Thoracic aorta (tissue), 2 donors: ENCODE data around the gene RNF115. TPM values are rescaled to one million over a fixed set of nuclear protein-coding genes. Genes with fewer than 3 reads are reported as not detected.

Source experiments
- ATAC-seq: fragments of 150-250 bp; one replicate; pipeline ENCODE4 v1.8.0; 2017; ENCODE audit warnings: low read depth; ENCODE audit not compliant: insufficient number of reproducible peaks, low FRiP score
- DNase-seq: peaks from one replicate; pipeline ENCODE4 v3.0.0-alpha.2; 2020; ENCODE audit warnings: low spot score
- H3K27ac ChIP-seq, 2 donors: fragments of 200-600 bp; sonication (generic); 1 replicate in 1 of 2; 2 replicates in 1 of 2; pipeline ENCODE4 v1.5.1; 2016; ENCODE audit warnings: mild to moderate bottlenecking in 2 of 2, moderate library complexity in 2 of 2
- H3K27me3 ChIP-seq: fragments of 200-600 bp; sonication (generic); replicated peaks from 2 replicates; pipeline ENCODE4 v1.6.0; 2016; ENCODE audit warnings: mild to moderate bottlenecking; ENCODE audit not compliant: insufficient read depth
- H3K36me3 ChIP-seq: fragments of 200-600 bp; sonication (generic); one replicate; pipeline ENCODE4 v1.5.1; 2016
- H3K4me1 ChIP-seq, 2 donors: fragments of 200-600 bp; sonication (generic); 1 replicate in 1 of 2; 2 replicates in 1 of 2; pipeline versions ENCODE4 v1.5.1 to v1.6.0; 2016; ENCODE audit warnings: low read depth in 2 of 2, mild to moderate bottlenecking in 1 of 2; ENCODE audit not compliant: control insufficient read depth in 1 of 2
- H3K4me3 ChIP-seq: fragments of 200-600 bp; sonication (generic); 2 replicates; pipeline ENCODE4 v1.5.1; 2016; ENCODE audit warnings: mild to moderate bottlenecking
- H3K9me3 ChIP-seq: fragments of 200-600 bp; sonication (generic); 2 replicates; pipeline ENCODE4 v1.5.1; 2016
- total RNA-seq, 2 donors: library from RNA; depleted of rRNA; stranded (reverse); fragments of >200 nt; gene quantifications; one replicate each; pipeline versions ENCODE4 v1.1.0 to v1.2.3, GENCODE V29; 2016
- TF ChIP-seq, protein P1 (sequence below): fragments of 200-600 bp; sonication (generic); IDR thresholded peaks from one replicate; pipeline ENCODE4 v1.5.1; 2019; ENCODE audit warnings: antibody characterized with exemption

RNF115 gene
- total RNA-seq, 2 donors from 2014 or later, result 52.7 to 60.4 TPM

DNA sequence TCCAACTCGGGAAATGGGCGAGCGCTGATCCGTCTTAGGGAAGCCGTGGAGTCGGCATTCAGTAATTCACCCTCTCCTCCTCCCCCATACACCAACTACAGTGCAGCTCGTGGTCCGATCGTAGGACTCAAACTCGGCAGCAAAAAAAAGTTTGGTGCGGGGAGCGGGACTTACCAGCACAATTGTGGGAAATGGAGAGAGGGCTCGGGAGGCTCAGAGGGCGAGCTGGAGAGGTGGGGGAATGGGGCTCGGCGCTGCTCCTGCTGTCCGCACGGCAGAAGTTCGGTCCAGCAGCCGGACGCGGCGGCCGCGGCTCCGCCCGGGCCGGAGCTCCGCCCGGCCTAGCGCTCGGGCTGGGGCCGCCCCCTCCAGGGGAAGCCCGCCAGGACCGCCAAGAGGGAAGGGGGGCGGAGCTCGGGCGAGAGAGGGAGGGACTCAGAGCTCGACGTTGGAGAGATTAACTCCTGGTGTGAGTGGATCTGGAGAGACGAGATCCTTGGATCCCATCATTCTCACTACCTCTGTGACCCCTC, 35.7 kb upstream of the RNF115 start:
- peaks cover 21% of the 10 kb centered on the region for H3K36me3 ChIP-seq
- DNase-seq, result peak; percentile 77
- peaks cover 14 to 17% of the 10 kb centered on the region in 2 donors for H3K4me1 ChIP-seq
- ATAC-seq, result peak; percentile 81
- peak overlapping the region; percentile 98 for H3K4me3 ChIP-seq
- H3K27ac ChIP-seq, result peak overlapping the region; percentile 90
- H3K27me3 ChIP-seq, result no peaks in the 10 kb centered on the region
- TF ChIP-seq, protein P1, sequence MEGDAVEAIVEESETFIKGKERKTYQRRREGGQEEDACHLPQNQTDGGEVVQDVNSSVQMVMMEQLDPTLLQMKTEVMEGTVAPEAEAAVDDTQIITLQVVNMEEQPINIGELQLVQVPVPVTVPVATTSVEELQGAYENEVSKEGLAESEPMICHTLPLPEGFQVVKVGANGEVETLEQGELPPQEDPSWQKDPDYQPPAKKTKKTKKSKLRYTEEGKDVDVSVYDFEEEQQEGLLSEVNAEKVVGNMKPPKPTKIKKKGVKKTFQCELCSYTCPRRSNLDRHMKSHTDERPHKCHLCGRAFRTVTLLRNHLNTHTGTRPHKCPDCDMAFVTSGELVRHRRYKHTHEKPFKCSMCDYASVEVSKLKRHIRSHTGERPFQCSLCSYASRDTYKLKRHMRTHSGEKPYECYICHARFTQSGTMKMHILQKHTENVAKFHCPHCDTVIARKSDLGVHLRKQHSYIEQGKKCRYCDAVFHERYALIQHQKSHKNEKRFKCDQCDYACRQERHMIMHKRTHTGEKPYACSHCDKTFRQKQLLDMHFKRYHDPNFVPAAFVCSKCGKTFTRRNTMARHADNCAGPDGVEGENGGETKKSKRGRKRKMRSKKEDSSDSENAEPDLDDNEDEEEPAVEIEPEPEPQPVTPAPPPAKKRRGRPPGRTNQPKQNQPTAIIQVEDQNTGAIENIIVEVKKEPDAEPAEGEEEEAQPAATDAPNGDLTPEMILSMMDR, result peak; percentile 24
- no peaks in the 10 kb centered on the region for H3K9me3 ChIP-seq

DNA sequence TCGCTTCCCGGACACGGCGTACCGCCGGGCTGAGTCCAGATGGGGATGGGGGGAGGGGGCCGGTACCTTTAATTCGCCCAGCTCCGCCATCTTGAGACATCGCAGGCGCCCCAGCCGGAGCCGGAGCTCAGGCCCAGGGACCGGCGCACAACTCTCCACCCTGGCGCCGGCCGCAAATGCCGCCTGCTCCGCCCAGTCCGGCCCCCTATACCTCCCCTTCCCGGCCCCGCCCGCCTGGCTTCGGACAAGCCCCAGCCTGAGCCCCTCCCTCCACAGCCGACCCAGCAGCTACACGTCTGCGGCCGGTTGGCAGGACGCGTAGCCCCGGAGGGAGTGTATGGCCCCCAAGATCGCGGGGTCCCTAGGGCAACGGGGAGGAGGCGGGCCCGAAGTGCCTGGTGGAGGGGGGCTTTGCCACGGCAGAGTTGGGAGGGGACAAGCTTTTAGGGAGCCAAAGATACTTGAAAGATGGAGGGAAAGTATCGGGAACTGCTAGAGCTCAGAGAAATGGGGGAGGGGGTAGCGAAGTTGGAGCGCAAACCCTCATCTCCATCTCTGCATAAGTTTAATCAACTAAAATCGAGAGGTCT, 35.1 kb upstream of the RNF115 start, which contains the start of gene PIAS3:
PIAS3 (minus strand) TSS at position 181 of the 590 bp plus-strand sequence; CDS start at position 90, 91 bp downstream.
- H3K27ac ChIP-seq, result peak within 1 kb of the TSS; percentile 90
- no peaks in the 10 kb centered on the region for H3K27me3 ChIP-seq
- TF ChIP-seq, protein P1, result no peak
- no peaks in the 10 kb centered on the region for H3K9me3 ChIP-seq
- ATAC-seq, result peak; percentile 77
- peaks cover 27% of the 10 kb centered on the region for H3K36me3 ChIP-seq
- H3K4me3 ChIP-seq, result peak within 1 kb of the TSS; percentile 98
- peak; percentile 90 for DNase-seq
- H3K4me1 ChIP-seq, result peaks cover 14 to 17% of the 10 kb centered on the region in 2 donors

DNA sequence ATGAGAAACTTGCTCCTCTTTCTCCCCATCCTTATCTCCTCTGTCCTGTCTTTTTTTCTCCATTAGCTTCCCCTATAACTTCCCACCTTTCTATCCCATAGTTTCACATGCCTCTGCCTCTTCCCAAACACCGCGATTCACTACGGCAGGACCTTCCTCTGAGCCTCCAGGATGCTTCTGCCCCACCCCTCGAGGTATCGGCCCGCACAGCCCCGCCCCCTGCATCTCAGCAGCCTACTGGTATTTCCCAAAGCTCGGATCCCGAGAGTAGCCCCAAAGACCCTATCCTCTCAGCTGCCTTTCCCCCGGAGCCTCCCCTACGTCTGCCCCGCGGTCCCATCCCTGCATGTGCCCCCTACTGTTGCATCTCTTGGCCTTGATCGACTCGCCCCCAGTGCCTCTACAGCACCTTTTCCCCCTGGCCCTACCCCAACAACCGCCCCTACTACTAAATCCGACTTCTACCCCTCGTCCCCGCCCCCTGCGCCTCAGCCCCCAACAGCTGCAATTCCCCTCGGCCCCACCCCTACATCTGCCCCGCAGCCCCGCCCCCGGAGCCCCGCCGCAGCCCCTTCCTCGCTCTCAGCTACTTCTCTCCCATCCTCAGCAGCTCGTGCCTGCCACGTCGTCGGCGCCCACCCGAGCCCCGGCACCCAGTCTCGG, 34.5 kb upstream of the RNF115 start:
- peaks cover 33% of the 10 kb centered on the region for H3K36me3 ChIP-seq
- H3K9me3 ChIP-seq, result no peaks in the 10 kb centered on the region
- H3K27me3 ChIP-seq, result no peaks in the 10 kb centered on the region
- DNase-seq, result no peak
- no peak for ATAC-seq
- H3K4me3 ChIP-seq, result peak overlapping the region; percentile 98
- TF ChIP-seq, protein P1, result no peak
- peaks cover 14 to 17% of the 10 kb centered on the region in 2 donors for H3K4me1 ChIP-seq
- H3K27ac ChIP-seq, result peak overlapping the region; percentile 90

DNA sequence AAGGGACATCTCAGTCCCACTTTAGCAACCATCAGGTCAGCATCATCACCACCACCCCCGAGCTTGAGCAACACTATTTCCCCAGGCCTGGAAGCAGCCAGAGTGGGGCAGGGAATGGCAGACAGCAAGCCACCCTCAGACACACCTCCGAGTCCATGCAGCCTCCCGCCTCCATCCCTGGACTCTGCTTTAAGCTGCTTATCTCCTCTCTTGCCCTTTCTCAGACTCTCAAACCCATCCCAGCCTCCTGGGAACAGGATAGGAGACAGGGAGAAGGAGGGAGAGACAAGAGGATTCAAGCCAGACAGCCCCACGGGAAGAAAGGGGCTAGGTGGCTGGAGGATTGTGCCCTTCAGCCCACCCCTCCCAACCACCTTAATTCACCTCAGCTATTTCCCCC, 33.3 kb upstream of the RNF115 start:
- Histone ChIP-seq H3K4me1 (peaks cover 14 to 17% of the 10 kb centered on the region in 2 donors), H3K9me3 (no peaks in the 10 kb centered on the region), H3K27ac (peak overlapping the region; percentile 90), H3K4me3 (no peak overlapping the region), H3K27me3 (no peaks in the 10 kb centered on the region), H3K36me3 (peaks cover 44% of the 10 kb centered on the region)
- TF ChIP-seq, protein P1, result no peak
- DNase-seq, result no peak
- no peak for ATAC-seq

DNA sequence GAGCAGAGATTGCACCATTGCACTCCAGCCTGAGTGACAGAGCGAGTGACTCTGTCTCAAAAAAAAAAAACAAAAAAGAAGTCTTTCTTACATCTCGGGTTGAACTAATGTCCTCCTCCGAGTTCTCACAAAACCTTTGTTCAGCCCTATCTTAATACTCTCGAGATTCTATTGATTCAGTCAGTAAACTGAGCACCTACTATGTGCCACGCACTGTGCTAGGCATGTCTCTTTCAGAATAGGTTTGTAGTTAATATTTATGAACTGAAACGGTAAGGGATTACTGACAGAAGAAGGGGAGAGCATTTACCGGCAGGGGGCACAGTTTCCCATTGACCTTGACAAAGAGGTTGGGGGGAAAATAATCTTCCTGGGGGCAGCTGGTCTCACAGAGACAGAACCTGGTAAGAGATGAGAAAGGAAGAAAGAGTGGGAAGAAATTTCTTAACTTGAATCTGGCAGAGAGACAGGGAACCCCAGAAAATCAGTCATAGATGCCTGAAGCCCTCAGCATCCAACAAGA, 31.6 kb upstream of the RNF115 start:
- ATAC-seq, result no peak
- Histone ChIP-seq H3K27me3 (no peaks in the 10 kb centered on the region), H3K27ac (no peak overlapping the region), H3K9me3 (no peaks in the 10 kb centered on the region), H3K4me1 (peaks cover 14 to 21% of the 10 kb centered on the region in 2 donors), H3K36me3 (peaks cover 58% of the 10 kb centered on the region), H3K4me3 (no peak overlapping the region)
- TF ChIP-seq, protein P1, result no peak
- no peak for DNase-seq
